Neural progenitor cell (in vitro differentiated cells): ENCODE data around the gene RIMKLB. TPM values are rescaled to one million over a fixed set of nuclear protein-coding genes. Genes with fewer than 3 reads are reported as not detected.
A peak's percentile ranks its signal among the peaks of the same experiment; 100 is the strongest.

Experiments used
- DNase-seq: peaks from one replicate; pipeline ENCODE4 v3.0.0-alpha.2; 2016; ENCODE audit warnings: low spot score
- H2AFZ ChIP-seq: fragments of 200-600 bp; sonication (generic); replicated peaks from 2 replicates; pipeline ENCODE4 v1.6.1; 2016; ENCODE audit warnings: antibody characterized with exemption
- H3F3A ChIP-seq: fragments of 200-600 bp; sonication (generic); 2 replicates; pipeline ENCODE4 v1.6.1; 2016; ENCODE audit warnings: antibody characterized with exemption, low read depth
- H3K27ac ChIP-seq: fragments of 200-600 bp; sonication (generic); 2 replicates; pipeline ENCODE4 v1.5.1; 2016; ENCODE audit warnings: mild to moderate bottlenecking
- H3K27me3 ChIP-seq: fragments of 200-600 bp; sonication (generic); 2 replicates; pipeline ENCODE4 v1.6.1; 2016; ENCODE audit warnings: mild to moderate bottlenecking, moderate library complexity
- H3K36me3 ChIP-seq: fragments of 200-600 bp; sonication (generic); 2 replicates; pipeline ENCODE4 v1.5.1; 2016
- H3K4me1 ChIP-seq: fragments of 200-600 bp; sonication (generic); 2 replicates; pipeline ENCODE4 v1.6.1; 2016; ENCODE audit warnings: mixed run types
- H3K4me2 ChIP-seq: fragments of 200-600 bp; sonication (generic); 2 replicates; pipeline ENCODE4 v1.6.1; 2016
- H3K4me3 ChIP-seq: fragments of 200-600 bp; sonication (generic); 2 replicates; pipeline ENCODE4 v1.5.1; 2016
- H3K79me2 ChIP-seq: fragments of 200-600 bp; sonication (generic); 2 replicates; pipeline ENCODE4 v1.6.1; 2016; ENCODE audit warnings: low read depth
- H3K9ac ChIP-seq: fragments of 200-600 bp; sonication (generic); 2 replicates; pipeline ENCODE4 v1.6.1; 2016
- H3K9me3 ChIP-seq: fragments of 200-600 bp; sonication (generic); 2 replicates; pipeline ENCODE4 v1.5.1; 2016; ENCODE audit warnings: low read depth
- H4K20me1 ChIP-seq: fragments of 200-600 bp; sonication (generic); 2 replicates; pipeline ENCODE4 v1.6.1; 2016; ENCODE audit warnings: low read depth
- H3K27ac Mint-ChIP-seq: 3 replicates; pipeline ENCODE4 v1.8.0; 2021; ENCODE audit warnings: mixed read lengths
- H3K27me3 Mint-ChIP-seq: 2 replicates; pipeline ENCODE4 v1.8.0; 2022; ENCODE audit warnings: low read depth, mild to moderate bottlenecking, inconsistent platforms, moderate library complexity, mixed read lengths; ENCODE audit not compliant: insufficient read depth
- H3K36me3 Mint-ChIP-seq: 3 replicates; pipeline ENCODE4 v1.8.0; 2021; ENCODE audit warnings: mixed read lengths
- H3K4me1 Mint-ChIP-seq: 3 replicates; pipeline ENCODE4 v1.8.0; 2021; ENCODE audit warnings: mixed read lengths
- H3K4me3 Mint-ChIP-seq: 3 replicates; pipeline ENCODE4 v1.8.0; 2021; ENCODE audit warnings: mild to moderate bottlenecking, moderate library complexity, mixed read lengths
- H3K9me3 Mint-ChIP-seq: 3 replicates; pipeline ENCODE4 v1.8.0; 2020; ENCODE audit warnings: mixed read lengths
- CTCF ChIP-seq: fragments of 200-600 bp; sonication (generic); IDR thresholded peaks from 2 replicates; pipeline ENCODE4 v1.5.1; 2017; ENCODE audit warnings: antibody characterized with exemption, mild to moderate bottlenecking
- EZH2 ChIP-seq: fragments of 200-600 bp; sonication (generic); IDR thresholded peaks from 2 replicates; pipeline ENCODE4 v1.6.1; 2017; ENCODE audit warnings: antibody characterized with exemption, mild to moderate bottlenecking, moderate library complexity
- EZH2phosphoT487 ChIP-seq: fragments of 200-600 bp; sonication (generic); IDR thresholded peaks from 2 replicates; pipeline ENCODE4 v1.6.1; 2017; ENCODE audit warnings: antibody characterized with exemption
- total RNA-seq: library from RNA; depleted of rRNA; stranded (reverse); fragments of >200 nt; gene quantifications from 2 replicates; pipeline ENCODE4 v1.2.3, GENCODE V29; 2015; ENCODE audit warnings: low replicate concordance

Gene RIMKLB
- total RNA-seq, 1 donor from 2014 or later = 131 TPM

GRCh38 chr12:8658346-8658745 is 39.4 kb upstream of the RIMKLB start:
- no peaks in the 10 kb centered on the region for H3K27me3 Mint-ChIP-seq
- TF ChIP-seq EZH2 = no peak
- no peak overlapping the region for H3K27ac ChIP-seq
- H3K4me2 ChIP-seq = no peak overlapping the region
- no peaks in the 10 kb centered on the region for H3K36me3 Mint-ChIP-seq
- H3K27me3 ChIP-seq = no peaks in the 10 kb centered on the region
- peaks cover 8% of the 10 kb centered on the region for H3K4me1 Mint-ChIP-seq
- no peaks in the 10 kb centered on the region for H3K9me3 Mint-ChIP-seq
- H4K20me1 ChIP-seq = no peaks in the 10 kb centered on the region
- H3K36me3 ChIP-seq = no peaks in the 10 kb centered on the region
- no peaks in the 10 kb centered on the region for H3K79me2 ChIP-seq
- peaks cover 10% of the 10 kb centered on the region for H3F3A ChIP-seq
- no peak overlapping the region for H3K4me3 Mint-ChIP-seq
- H3K9ac ChIP-seq = no peak overlapping the region
- H3K27ac Mint-ChIP-seq = peak overlapping the region; percentile 74
- peaks cover 12% of the 10 kb centered on the region for H3K4me1 ChIP-seq
- no peak overlapping the region for H3K4me3 ChIP-seq
- DNase-seq = peak; percentile 34
- no peaks in the 10 kb centered on the region for H3K9me3 ChIP-seq
- peak overlapping the region; percentile 69 for H2AFZ ChIP-seq

GRCh38 chr12:8661016-8661415 is 36.8 kb upstream of the RIMKLB start:
- Histone ChIP-seq H3K27me3 (no peaks in the 10 kb centered on the region), H3K9me3 (no peaks in the 10 kb centered on the region), H3K27ac (no peak overlapping the region), H3K4me1 (peaks cover 12% of the 10 kb centered on the region), H3K36me3 (no peaks in the 10 kb centered on the region), H3K4me3 (no peak overlapping the region), H3K79me2 (no peaks in the 10 kb centered on the region), H4K20me1 (no peaks in the 10 kb centered on the region), H3F3A (peaks cover 10% of the 10 kb centered on the region), H3K4me2 (no peak overlapping the region), H2AFZ (no peak overlapping the region), H3K9ac (no peak overlapping the region)
- Mint-ChIP-seq H3K27ac (no peak overlapping the region), H3K36me3 (no peaks in the 10 kb centered on the region), H3K9me3 (peaks cover 2% of the 10 kb centered on the region), H3K4me1 (peaks cover 8% of the 10 kb centered on the region), H3K4me3 (no peak overlapping the region), H3K27me3 (peaks cover 4% of the 10 kb centered on the region)
- no peak for TF ChIP-seq EZH2phosphoT487
- TF ChIP-seq EZH2 = no peak
- TF ChIP-seq CTCF = no peak
- no peak for DNase-seq

- Mint-ChIP-seq H3K27ac (no peak overlapping the region), H3K4me3 (no peak overlapping the region), H3K4me1 (peaks cover 8% of the 10 kb centered on the region), H3K9me3 (peaks cover 2% of the 10 kb centered on the region), H3K36me3 (no peaks in the 10 kb centered on the region), H3K27me3 (peaks cover 4% of the 10 kb centered on the region)
- DNase-seq = no peak
- no peaks in the 10 kb centered on the region for H3K9me3 ChIP-seq
- H3K9ac ChIP-seq = no peak overlapping the region
- no peaks in the 10 kb centered on the region for H3K79me2 ChIP-seq
- H3K36me3 ChIP-seq = no peaks in the 10 kb centered on the region
- no peaks in the 10 kb centered on the region for H4K20me1 ChIP-seq
- H3K27me3 ChIP-seq = no peaks in the 10 kb centered on the region
- TF ChIP-seq EZH2 = no peak
- no peak for TF ChIP-seq CTCF
- no peak for TF ChIP-seq EZH2phosphoT487
- peaks cover 10% of the 10 kb centered on the region for H3F3A ChIP-seq
- no peak overlapping the region for H3K4me3 ChIP-seq
- H3K4me2 ChIP-seq = no peak overlapping the region
- no peak overlapping the region for H3K27ac ChIP-seq
- H3K4me1 ChIP-seq = peaks cover 12% of the 10 kb centered on the region
- H2AFZ ChIP-seq = no peak overlapping the region
Measured at GRCh38 chr12:8661751-8662150, 36.0 kb upstream of the RIMKLB start.

GRCh38 chr12:8662593-8662992 is 35.2 kb upstream of the RIMKLB start, which contains the start of gene MFAP5:
TSS of gene MFAP5 (minus strand) at chr12:8662826. CDS start at chr12:8662104, 722 bp downstream.
- Histone ChIP-seq H3F3A (peaks cover 10% of the 10 kb centered on the region), H3K9ac (no peak within 1 kb of the TSS), H3K27me3 (no peaks in the 10 kb centered on the region), H3K9me3 (no peaks in the 10 kb centered on the region), H4K20me1 (no peaks in the 10 kb centered on the region), H3K4me2 (no peak within 1 kb of the TSS), H3K36me3 (no peaks in the 10 kb centered on the region), H3K4me3 (no peak within 1 kb of the TSS), H3K79me2 (no peaks in the 10 kb centered on the region), H3K27ac (no peak within 1 kb of the TSS), H3K4me1 (peaks cover 12% of the 10 kb centered on the region), H2AFZ (peak within 1 kb of the TSS; percentile 67)
- Mint-ChIP-seq H3K36me3 (no peaks in the 10 kb centered on the region), H3K4me3 (no peak within 1 kb of the TSS), H3K27me3 (peaks cover 4% of the 10 kb centered on the region), H3K27ac (no peak within 1 kb of the TSS), H3K9me3 (peaks cover 2% of the 10 kb centered on the region), H3K4me1 (peaks cover 8% of the 10 kb centered on the region)
- DNase-seq = peak; percentile 31
- TF ChIP-seq CTCF (no peak), EZH2phosphoT487 (no peak), EZH2 (no peak)
